Left forelimb (tissue), 1 donor: Measurements from ENCODE around the gene BMPR1B.
"Not testable (repeated sequence)": the region's sequence is repeated elsewhere in the genome, so short reads cannot be mapped to it uniquely, and the experiment has no call there.

Source experiments
- DNase-seq: peaks from one replicate; pipeline ENCODE4 v3.0.0-alpha.2; 2018; ENCODE audit warnings: low spot score

BMPR1B gene

GRCh38 chr4:95038791-95039190, 281.0 kb downstream of the BMPR1B start:
- no peak for DNase-seq

- DNase-seq: no peak
Measured at GRCh38 chr4:95044324-95044837, 286.6 kb downstream of the BMPR1B start.

GRCh38 chr4:95045429-95045828, 287.7 kb downstream of the BMPR1B start:
- no peak for DNase-seq

- DNase-seq: no peak
Measured at GRCh38 chr4:95048296-95048695, 290.5 kb downstream of the BMPR1B start.

- no peak for DNase-seq
Measured at GRCh38 chr4:95049551-95050233, 291.9 kb downstream of the BMPR1B start.

GRCh38 chr4:95050980-95051701, 293.4 kb downstream of the BMPR1B start:
- no peak for DNase-seq

GRCh38 chr4:95051702-95052020, 293.9 kb downstream of the BMPR1B start:
- no peak for DNase-seq

- DNase-seq: no peak
Measured at GRCh38 chr4:95058991-95059390, 301.2 kb downstream of the BMPR1B start.

- DNase-seq: no peak
Measured at GRCh38 chr4:95059663-95060062, 301.9 kb downstream of the BMPR1B start.

- DNase-seq: no peak
Measured at GRCh38 chr4:95061220-95061619, 303.5 kb downstream of the BMPR1B start.

GRCh38 chr4:95061801-95062200, 304.0 kb downstream of the BMPR1B start:
- DNase-seq: not testable (repeated sequence)

GRCh38 chr4:95066050-95066449, 308.3 kb downstream of the BMPR1B start:
- DNase-seq: no peak

- DNase-seq: no peak
Measured at GRCh38 chr4:95068401-95068800, 310.6 kb downstream of the BMPR1B start.

- no peak for DNase-seq
Measured at GRCh38 chr4:95068818-95069478, 311.2 kb downstream of the BMPR1B start.

- DNase-seq: no peak
Measured at GRCh38 chr4:95071851-95072250, 314.1 kb downstream of the BMPR1B start.

GRCh38 chr4:95073646-95074045, 315.9 kb downstream of the BMPR1B start:
- no peak for DNase-seq

- no peak for DNase-seq
Measured at GRCh38 chr4:95077864-95078263, 320.1 kb downstream of the BMPR1B start.

- DNase-seq: no peak
Measured at GRCh38 chr4:95080969-95081368, 323.2 kb downstream of the BMPR1B start.

- no peak for DNase-seq
Measured at GRCh38 chr4:95084584-95084983, 326.8 kb downstream of the BMPR1B start.

- no peak for DNase-seq
Measured at GRCh38 chr4:95085124-95085833, 327.5 kb downstream of the BMPR1B start.

- no peak for DNase-seq
Measured at GRCh38 chr4:95086551-95086950, 328.8 kb downstream of the BMPR1B start.

GRCh38 chr4:95087657-95088455, 330.1 kb downstream of the BMPR1B start:
- no peak for DNase-seq
